Lower leg skin (tissue), 3 donors: ENCODE measurements around the gene C1QTNF6.

Source experiments
- CTCF ChIP-seq, 3 donors: fragments of 450-650 bp; IDR thresholded peaks; one replicate each; pipeline ENCODE4 v1.5.1; 2016; ENCODE audit warnings: antibody characterized with exemption in 3 of 3, mild to moderate bottlenecking in 3 of 3, moderate library complexity in 2 of 3
- POLR2A ChIP-seq, 2 donors: fragments of 450-650 bp; IDR thresholded peaks; one replicate each; pipeline ENCODE4 v1.6.1; 2016 to 2017; ENCODE audit warnings: antibody characterized with exemption in 2 of 2, mild to moderate bottlenecking in 1 of 2, moderate library complexity in 1 of 2

GRCh38 chr22:37163096-37163489 lies 25.0 kb downstream of the C1QTNF6 start:
- TF ChIP-seq POLR2A (IDR thresholded peaks at IDR 0.05) (no peak), CTCF (IDR thresholded peaks at IDR 0.05) (no peak)
